ENCODE results near the gene CARNS1.

Gene CARNS1

DNA sequence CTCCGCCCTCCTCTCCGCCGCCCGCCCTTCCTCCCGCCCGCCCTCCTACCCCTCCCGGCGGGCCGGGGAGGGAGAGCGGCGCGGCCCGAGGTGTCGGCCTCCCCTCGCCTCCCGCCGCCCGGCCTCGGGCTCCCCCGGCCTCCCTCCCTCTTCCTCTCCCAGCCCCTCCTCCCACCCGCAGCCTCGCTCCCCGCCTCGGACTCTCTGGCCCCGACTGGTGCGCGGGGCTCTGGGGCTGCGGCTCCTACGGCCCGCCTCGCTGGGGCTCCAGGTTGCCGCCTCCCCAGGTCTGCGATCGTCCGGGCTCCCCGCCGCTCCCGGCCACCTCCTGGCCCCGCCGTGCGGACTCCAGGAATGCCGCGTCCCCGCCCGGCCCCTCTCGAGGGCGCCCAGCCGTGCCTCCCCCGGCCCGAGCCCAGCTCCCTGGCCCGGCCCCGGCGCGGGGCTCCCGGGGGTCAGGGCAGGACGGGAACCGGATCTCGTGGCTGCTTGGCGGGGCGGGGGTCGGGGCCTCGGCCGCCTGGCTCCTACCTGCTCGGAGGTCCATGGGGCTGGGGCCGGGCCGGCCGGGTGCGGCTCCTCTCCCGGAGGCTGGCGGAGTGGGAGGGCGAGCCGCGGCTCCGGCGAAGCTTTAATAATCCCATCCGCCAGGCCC, 42.4 kb upstream of the CARNS1 start, which contains the start of gene CLCF1:
CLCF1 (minus strand) TSS at position 606 of the 655 bp plus-strand sequence; CDS start at position 547, 59 bp downstream.
- no peak for DNase-seq (ENCODE audit: low read depth, low spot score)
- Histone ChIP-seq H3K4me1 (ENCODE audit: insufficient read depth, insufficient read length) (peaks cover 42% of the 10 kb centered on the region), H3K36me3 (ENCODE audit: insufficient read depth, insufficient read length, low read length) (peaks cover 12% of the 10 kb centered on the region), H3K27me3 (ENCODE audit: insufficient read depth, insufficient read length) (peaks cover 30% of the 10 kb centered on the region), H3K9ac (ENCODE audit: insufficient read length, low read depth) (peak within 1 kb of the TSS; percentile 87), H3K9me3 (ENCODE audit: insufficient read depth, low read length) (no peaks in the 10 kb centered on the region), H3K4me3 (ENCODE audit: insufficient read length, low read depth) (peak within 1 kb of the TSS; percentile 62)
- TF ChIP-seq YY1 (IDR thresholded peaks at IDR 0.05; ENCODE audit: insufficient read depth, insufficient read length) (no peak), ZNF274 (IDR thresholded peaks at IDR 0.05; ENCODE audit: low read depth, low read length) (no peak), SUZ12 (IDR thresholded peaks at IDR 0.05; ENCODE audit: extremely low read depth, insufficient read depth, insufficient read length) (no peak)

DNA sequence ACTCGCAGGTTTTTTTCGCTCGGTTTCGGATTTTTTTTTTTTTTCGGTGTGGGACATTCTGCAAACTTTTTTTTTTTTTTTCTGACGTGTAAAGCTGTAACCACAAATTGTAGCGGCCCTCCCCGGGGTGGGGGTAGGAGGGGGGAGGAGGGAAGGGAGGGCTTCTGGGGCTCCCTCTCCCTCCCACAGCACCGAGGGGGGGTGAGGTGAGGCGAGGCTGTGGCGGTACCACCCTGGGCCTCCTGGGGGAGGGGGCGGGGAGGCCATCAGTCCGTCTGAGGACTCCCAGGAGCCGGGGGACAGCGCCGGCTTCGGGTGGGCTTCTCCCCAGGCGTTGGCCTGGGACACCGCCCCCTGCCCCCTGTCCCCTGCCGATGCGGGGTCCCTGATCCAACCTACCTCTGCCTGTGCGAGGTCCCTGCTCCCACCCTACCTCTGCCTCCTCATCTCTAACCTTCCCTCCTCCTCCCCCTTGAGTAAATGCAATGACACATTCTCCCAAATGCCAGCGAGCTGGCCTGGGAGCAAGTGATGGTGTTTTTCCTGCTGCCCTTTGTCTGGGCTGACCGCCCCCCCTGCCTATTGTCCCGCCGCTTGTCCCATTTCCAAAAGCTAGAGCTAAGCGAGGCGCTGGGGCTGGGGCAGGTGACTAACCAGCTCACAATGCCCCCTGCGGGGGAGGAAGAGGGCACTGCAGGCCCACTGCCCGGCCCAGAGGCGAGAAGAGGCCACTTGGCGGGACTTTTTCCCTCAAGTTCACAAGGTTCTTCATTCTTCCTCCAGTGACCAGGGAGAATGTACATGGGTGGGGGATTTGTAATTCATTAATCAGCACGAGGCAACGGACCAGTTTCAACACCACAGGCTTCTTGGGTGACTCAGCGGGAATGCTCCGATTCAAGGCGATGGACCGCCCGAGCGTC, 41.6 kb upstream of the CARNS1 start:
- peak overlapping the region; percentile 62 for H3K4me3 ChIP-seq (ENCODE audit: insufficient read length, low read depth)
- H3K9me3 ChIP-seq (ENCODE audit: insufficient read depth, low read length), result no peaks in the 10 kb centered on the region
- peak overlapping the region; percentile 87 for H3K9ac ChIP-seq (ENCODE audit: insufficient read length, low read depth)
- no peak for TF ChIP-seq ZNF274 (IDR thresholded peaks at IDR 0.05; ENCODE audit: low read depth, low read length)
- TF ChIP-seq YY1 (IDR thresholded peaks at IDR 0.05; ENCODE audit: insufficient read depth, insufficient read length), result no peak
- TF ChIP-seq SUZ12 (IDR thresholded peaks at IDR 0.05; ENCODE audit: extremely low read depth, insufficient read depth, insufficient read length), result no peak
- DNase-seq (ENCODE audit: low read depth, low spot score), result peak; percentile 90
- peaks cover 10% of the 10 kb centered on the region for H3K36me3 ChIP-seq (ENCODE audit: insufficient read depth, insufficient read length, low read length)
- H3K27me3 ChIP-seq (ENCODE audit: insufficient read depth, insufficient read length), result peaks cover 27% of the 10 kb centered on the region
- peaks cover 46% of the 10 kb centered on the region for H3K4me1 ChIP-seq (ENCODE audit: insufficient read depth, insufficient read length)

DNA sequence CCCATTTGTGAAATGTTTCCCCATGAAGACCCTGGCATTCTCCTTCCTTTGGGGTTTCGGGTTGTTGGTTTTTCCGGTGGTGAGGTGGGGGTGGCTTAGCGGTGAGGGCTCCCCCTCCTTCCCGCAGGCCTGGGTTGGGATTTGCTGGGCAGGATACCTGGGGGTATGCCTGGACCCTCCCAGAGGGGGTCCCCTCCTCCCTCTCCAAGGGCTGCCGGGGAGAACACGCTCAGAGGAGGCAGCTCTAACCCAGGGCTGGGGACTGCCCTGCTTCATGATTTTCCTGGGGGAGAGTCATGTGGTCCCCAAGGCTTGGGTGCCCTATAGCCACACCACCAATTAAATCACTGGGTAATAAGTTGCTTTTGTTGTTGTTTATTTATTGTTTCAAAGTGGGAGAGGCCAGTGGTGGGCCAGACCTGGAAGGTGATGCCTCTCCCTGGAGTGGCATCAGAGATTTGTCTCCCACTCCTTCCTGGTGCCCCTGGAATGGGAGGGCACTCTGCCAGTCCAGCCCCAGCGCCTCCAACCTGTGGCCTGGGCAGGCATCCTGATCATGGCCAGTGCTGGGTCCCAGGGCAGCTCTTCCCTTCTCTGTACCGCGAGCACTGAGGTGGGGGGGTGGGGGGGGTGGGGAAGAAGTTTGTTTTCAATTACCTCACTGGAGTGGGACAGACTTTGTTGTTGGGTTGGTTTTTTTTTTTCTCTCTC, 40.8 kb upstream of the CARNS1 start:
- TF ChIP-seq SUZ12 (IDR thresholded peaks at IDR 0.05; ENCODE audit: extremely low read depth, insufficient read depth, insufficient read length), result no peak
- no peak for TF ChIP-seq YY1 (IDR thresholded peaks at IDR 0.05; ENCODE audit: insufficient read depth, insufficient read length)
- TF ChIP-seq ZNF274 (IDR thresholded peaks at IDR 0.05; ENCODE audit: low read depth, low read length), result no peak
- no peaks in the 10 kb centered on the region for H3K9me3 ChIP-seq (ENCODE audit: insufficient read depth, low read length)
- peaks cover 4% of the 10 kb centered on the region for H3K36me3 ChIP-seq (ENCODE audit: insufficient read depth, insufficient read length, low read length)
- no peak for DNase-seq (ENCODE audit: low read depth, low spot score)
- H3K27me3 ChIP-seq (ENCODE audit: insufficient read depth, insufficient read length), result peaks cover 21% of the 10 kb centered on the region
- peaks cover 54% of the 10 kb centered on the region for H3K4me1 ChIP-seq (ENCODE audit: insufficient read depth, insufficient read length)
- peak overlapping the region; percentile 62 for H3K4me3 ChIP-seq (ENCODE audit: insufficient read length, low read depth)
- peak overlapping the region; percentile 87 for H3K9ac ChIP-seq (ENCODE audit: insufficient read length, low read depth)

DNA sequence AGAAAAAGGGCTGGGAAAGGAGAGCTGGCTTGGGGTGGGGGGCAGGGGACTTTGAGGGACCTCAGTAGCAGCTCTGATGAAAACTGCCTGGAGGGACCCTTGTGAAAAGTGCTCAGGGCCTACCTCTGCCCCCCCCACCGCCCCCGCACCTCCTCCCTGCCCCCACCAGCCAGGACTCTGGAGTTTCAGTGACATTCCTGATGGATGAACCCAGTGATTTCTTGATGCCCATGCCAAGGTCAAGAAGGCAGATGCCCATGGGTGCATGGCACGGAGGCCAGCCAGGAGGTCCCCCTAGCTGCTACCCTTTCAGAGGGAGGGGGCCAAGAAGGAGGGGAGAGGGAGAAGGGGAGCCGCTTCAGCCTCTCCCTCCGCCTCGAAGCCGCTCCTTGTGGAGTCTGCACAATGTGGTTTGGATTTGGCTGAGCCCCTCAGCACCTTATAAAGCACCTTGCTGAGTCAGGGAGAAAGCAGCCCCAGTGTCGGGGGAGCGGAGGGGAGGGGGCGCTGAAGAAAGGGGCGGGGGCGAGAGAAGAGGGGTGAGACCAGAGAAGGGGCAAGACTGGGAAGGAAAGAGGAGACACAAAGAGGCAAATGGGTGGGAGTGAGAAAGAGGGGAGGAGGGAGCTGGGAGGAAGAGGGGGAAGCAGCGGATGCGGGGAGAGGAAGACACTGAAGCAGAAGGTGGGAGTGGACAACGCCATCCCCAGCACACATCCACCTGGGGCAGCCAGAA, 40.0 kb upstream of the CARNS1 start:
- Histone ChIP-seq H3K9ac (ENCODE audit: insufficient read length, low read depth) (peak overlapping the region; percentile 88), H3K27me3 (ENCODE audit: insufficient read depth, insufficient read length) (peaks cover 21% of the 10 kb centered on the region), H3K9me3 (ENCODE audit: insufficient read depth, low read length) (no peaks in the 10 kb centered on the region), H3K4me1 (ENCODE audit: insufficient read depth, insufficient read length) (peaks cover 51% of the 10 kb centered on the region), H3K36me3 (ENCODE audit: insufficient read depth, insufficient read length, low read length) (peaks cover 4% of the 10 kb centered on the region), H3K4me3 (ENCODE audit: insufficient read length, low read depth) (peak overlapping the region; percentile 33)
- TF ChIP-seq SUZ12 (IDR thresholded peaks at IDR 0.05; ENCODE audit: extremely low read depth, insufficient read depth, insufficient read length) (no peak), ZNF274 (IDR thresholded peaks at IDR 0.05; ENCODE audit: low read depth, low read length) (no peak), YY1 (IDR thresholded peaks at IDR 0.05; ENCODE audit: insufficient read depth, insufficient read length) (no peak)
- DNase-seq (ENCODE audit: low read depth, low spot score), result no peak

DNA sequence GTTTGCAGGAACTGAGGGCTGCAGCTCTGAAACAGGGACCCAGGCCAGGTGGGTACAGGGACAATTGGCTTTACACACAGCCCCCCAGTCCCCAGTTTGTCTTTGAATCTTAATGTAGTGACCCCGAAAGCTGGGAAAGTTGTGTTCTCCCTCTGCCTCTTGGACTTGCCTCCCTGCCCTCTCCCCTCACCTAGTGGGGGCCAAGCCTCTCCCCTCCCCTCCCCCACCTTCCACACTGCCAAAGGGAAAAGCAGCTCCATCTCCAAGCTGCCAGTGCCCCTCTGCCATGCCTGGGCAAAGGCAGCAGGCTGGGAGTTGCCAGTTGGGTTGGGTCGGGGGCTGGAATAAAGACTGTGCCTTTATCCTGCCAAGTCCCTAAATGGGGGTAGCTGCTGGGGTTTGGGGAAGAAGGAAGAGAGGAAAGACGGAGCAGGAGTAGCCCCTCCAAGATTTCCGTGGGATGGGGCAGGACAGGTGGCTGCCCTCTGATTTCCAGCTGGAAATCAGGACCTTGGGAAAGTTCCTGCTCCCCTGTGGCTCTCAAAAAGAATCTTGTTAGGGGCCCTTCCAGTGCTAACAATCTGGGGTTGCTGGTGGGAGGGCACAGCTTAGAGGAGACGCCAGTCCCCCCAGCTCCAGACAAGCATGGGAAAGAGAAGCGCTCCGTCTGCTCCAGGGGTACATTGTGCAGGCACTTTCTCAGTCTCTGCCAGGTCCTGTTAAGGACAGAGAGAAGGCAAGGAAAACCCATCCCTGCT, 39.2 kb upstream of the CARNS1 start:
- peak overlapping the region; percentile 71 for H3K9ac ChIP-seq (ENCODE audit: insufficient read length, low read depth)

More for the DNA sequence above, 39.2 kb upstream of the CARNS1 start:
- Histone ChIP-seq H3K36me3 (ENCODE audit: insufficient read depth, insufficient read length, low read length) (no peaks in the 10 kb centered on the region), H3K4me1 (ENCODE audit: insufficient read depth, insufficient read length) (peaks cover 44% of the 10 kb centered on the region), H3K4me3 (ENCODE audit: insufficient read length, low read depth) (peak overlapping the region; percentile 19), H3K27me3 (ENCODE audit: insufficient read depth, insufficient read length) (peaks cover 21% of the 10 kb centered on the region), H3K9me3 (ENCODE audit: insufficient read depth, low read length) (no peaks in the 10 kb centered on the region)
- no peak for DNase-seq (ENCODE audit: low read depth, low spot score)
- TF ChIP-seq ZNF274 (IDR thresholded peaks at IDR 0.05; ENCODE audit: low read depth, low read length), result no peak
- TF ChIP-seq SUZ12 (IDR thresholded peaks at IDR 0.05; ENCODE audit: extremely low read depth, insufficient read depth, insufficient read length), result no peak
- TF ChIP-seq YY1 (IDR thresholded peaks at IDR 0.05; ENCODE audit: insufficient read depth, insufficient read length), result no peak
